A673 (cell line): ENCODE results near the gene FES.
"Not testable (repeated sequence)": the region's sequence is repeated elsewhere in the genome, so short reads cannot be mapped to it uniquely, and the experiment has no call there.

ENCODE experiments used
- CTCF ChIP-seq: fragments of 300-800, 200-600 bp; sonication (generic); conservative IDR thresholded peaks from 2 replicates; pipeline ENCODE4 v1.5.1; 2017; ENCODE audit warnings: low read depth, mild to moderate bottlenecking, antibody characterized with exemption, low read length, moderate library complexity, mixed read lengths
- EZH2 ChIP-seq: fragments of 200-600 bp; sonication (generic); IDR thresholded peaks from 2 replicates; pipeline ENCODE4 v1.6.1; 2017; ENCODE audit warnings: borderline replicate concordance, low read depth, mild to moderate bottlenecking, mixed read lengths, antibody characterized with exemption, low read length; ENCODE audit not compliant: poor library complexity, severe bottlenecking

GRCh38 chr15:90897131-90897655 is 12.9 kb downstream of the FES start:
- TF ChIP-seq EZH2, CTCF: not testable (repeated sequence)
